HG03108 (cell line): ENCODE data around the gene ACTL7A.
"Not testable (repeated sequence)": the region's sequence is repeated elsewhere in the genome, so short reads cannot be mapped to it uniquely, and the experiment has no call there.

Experiments used
- ATAC-seq: cut with Tn5 transposase; IDR thresholded peaks from one replicate; pipeline ENCODE4 v1.9.1; 2021; ENCODE audit warnings: moderate library complexity; ENCODE audit not compliant: unreplicated experiment

The ACTL7A gene

DNA sequence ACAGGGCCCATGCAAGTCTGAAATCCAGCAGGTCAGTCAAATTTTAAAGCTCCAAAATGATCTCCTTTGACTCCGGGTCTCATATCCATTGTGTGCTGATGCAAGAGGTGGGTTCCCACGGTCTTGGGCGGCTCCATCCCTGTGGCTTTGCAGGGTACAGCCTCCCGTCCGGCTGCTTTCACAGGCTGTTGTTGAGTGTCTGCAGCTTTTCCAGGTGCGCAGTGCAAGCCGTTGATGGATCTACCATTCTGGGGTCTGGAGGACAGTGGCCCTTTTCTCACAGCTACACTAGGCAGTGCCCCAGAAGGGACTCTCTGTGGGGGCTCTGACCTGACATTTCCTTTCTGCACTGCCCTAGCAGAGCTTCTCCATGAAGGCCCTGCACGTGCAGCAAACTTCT is 13.8 kb upstream of the ACTL7A start:
- not testable (repeated sequence) for ATAC-seq

DNA sequence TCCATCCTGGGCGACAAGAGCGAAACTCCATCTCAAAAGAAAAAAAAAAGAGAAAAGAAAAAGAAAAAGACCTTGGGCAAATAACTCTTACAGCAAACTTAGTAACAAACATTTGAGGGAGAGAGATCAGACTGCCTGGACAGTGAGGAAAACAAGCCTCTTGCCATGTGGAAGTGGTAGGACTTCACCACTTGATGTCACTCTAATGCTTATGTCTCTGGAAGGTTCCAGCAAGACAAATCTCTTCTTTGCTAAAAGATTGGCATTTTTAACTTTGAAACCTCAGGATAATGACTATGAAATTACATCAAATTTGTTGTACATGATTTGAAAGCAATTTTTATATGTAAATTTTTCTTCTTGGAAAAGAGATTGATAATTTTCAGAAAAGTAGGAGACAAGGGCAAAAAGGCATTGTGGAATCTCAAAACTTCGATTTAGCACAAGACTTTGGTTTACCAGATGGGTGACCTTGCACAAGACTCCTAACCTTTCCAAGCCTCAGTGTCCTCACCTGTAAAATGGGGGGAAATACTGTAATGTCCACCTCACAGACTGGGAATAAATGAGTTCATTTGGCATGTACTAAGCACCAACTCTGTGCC is 11.7 kb upstream of the ACTL7A start:
- no peak for ATAC-seq

DNA sequence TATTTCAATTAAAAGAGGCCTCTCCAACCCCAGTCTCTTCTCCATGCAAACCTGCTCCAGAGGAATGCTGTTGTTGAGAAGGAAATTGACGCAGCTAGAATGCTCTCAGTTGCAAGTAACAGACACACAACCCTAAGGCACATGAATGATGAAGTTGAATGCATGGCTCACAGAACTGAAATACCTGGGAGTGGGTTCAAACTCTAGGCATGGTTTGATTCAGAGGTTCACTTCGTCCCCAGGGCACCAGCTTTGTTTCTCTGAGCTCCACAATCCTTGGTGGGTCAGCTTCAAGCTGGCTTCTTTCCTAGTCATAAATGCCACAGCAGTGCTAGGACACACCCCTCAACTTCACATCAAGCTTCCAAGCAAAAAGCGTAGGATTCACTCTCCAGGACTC is 10.9 kb upstream of the ACTL7A start:
- ATAC-seq = no peak

DNA sequence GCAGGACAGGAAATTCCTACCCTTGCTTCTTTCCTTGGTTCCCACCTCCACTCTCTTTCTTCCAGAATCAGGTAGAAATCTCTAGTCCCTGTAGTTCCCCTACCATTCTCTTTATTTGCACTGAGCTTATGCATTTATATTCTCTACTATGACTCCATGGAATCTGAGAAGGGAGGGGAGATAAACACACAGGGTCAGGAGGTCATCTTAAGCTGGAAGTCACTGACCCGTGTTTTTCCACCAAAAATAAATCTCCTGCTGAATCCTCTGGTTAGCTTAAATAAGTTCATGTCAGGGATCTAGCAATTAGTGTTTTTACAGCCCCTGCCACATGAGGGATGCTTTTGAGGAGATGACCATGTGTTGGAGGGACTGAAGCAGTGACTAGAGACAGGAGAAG is 10.0 kb upstream of the ACTL7A start:
- no peak for ATAC-seq

DNA sequence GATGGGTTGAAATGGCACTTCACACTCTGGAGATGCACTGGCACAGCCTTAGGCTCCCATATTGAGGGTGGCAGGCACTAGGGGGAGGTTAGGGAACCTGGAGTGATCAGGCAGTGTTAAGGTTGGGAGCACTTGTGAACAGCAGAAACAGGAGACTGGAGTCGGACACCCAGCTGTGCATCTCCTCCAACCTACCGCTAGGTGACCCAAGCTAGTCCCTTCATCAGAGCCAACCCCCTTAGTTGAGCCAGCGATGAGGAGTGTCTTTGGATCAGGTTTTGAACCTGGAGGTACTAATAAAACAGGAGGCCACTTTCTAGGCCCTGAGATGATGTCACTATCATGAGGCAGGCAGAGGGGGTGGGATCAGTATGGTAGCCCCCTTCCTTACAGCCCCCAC is 8.0 kb upstream of the ACTL7A start:
- no peak for ATAC-seq

DNA sequence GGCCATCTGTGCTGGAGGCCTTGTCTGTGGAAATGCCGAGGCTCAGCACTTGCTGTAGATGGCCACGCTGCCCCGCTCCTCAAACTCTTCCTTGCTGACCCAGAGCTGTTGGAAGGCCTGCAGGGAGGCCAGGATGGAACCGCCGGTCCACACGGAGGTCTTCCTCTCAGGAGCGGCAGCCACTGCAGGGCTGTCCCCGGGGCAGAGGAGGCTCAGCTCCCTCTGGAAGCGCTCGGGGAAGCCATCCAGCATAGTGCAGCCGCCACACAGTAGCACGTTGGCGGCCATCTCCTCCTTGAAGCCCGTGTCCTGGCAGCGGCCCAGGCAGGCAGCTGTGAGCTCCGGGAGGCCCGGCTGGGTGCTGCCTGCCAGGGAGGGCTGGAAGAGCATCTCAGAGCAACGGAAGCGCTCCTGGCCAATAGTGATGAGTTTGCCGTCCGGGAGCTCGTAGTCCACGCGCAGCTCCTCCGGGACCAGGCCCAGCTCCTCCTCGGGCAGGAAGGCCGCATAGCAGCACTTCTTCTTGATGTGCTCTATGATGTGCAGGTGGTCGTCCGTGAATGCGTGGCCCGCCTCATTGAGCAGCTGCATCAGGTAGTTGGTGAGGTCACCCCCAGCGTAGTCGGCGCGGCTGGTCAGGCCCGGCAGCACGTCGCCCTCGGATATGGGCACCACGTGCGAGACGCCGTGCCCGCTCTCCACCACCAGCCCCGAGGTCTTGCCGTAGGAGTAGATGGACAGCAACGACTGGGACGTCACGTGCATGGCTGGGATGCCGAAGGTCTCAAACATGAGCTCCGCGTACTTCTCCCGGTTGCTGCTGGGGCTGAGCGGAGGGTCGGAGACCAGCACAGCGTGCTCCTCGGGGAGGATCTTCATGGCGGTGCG is 7.2 kb upstream of the ACTL7A start:
- no peak for ATAC-seq

DNA sequence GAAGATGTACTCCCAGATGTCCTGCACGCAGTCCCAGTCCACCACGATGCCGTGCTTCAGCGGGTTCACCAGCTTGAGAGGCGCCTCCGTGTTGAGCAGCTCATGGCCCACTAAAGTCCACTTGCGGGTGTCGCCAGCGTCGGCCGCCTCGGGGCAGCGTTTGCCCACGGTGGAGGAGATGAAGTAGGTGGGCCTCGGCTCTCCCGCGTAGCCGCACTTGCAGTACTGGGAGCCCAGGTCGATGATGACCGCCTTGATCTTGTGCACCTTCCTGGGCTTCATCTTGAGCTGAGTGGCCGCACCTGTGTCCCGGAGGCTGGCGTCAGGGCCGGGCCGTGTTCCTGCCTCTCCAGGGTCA is 6.6 kb upstream of the ACTL7A start:
- no peak for ATAC-seq

DNA sequence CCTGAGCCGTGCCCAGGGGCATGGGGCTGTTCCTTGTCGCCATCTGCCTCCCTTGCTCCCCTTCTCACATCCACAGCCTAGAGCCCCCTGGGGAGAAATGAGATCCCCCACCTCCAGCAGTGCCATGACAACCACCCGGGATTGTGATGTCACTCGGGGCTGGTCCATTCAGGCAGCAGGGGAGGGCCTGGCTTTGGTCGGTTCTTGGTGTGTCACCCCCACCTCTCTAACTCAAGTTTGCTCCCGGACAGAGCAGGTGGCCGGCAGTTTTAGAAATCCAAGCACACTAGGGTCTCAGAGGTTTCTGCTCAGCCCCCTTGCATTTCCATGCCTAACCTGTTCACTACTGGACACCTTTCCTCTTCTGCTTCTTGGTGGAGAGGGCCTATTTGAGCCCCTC is 6.2 kb upstream of the ACTL7A start, which contains the start of gene ACTL7B:
ACTL7B (minus strand) TSS at position 99 of the 400 bp plus-strand sequence; CDS start at position 43, 56 bp downstream.
- ATAC-seq = no peak

DNA sequence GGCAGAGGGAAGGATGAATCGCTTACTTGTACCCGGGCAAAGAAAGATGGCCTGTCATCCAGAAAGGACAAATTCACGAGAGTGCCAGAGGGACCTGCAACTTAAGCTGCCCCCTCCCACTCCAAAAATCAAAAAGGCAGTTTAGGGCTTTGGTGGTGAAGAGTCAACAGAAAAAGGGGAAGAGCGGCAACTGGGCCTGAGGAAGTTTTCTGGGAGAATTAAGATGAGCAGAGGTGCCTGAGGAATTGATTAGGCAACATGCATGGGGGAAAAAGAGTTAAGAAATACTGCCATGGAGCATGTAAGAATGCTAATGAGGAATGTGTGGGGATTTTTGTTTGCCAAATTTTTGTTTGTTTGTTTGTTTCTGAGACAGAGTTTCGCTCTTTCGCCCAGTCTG is 4.5 kb upstream of the ACTL7A start:
- ATAC-seq = no peak

DNA sequence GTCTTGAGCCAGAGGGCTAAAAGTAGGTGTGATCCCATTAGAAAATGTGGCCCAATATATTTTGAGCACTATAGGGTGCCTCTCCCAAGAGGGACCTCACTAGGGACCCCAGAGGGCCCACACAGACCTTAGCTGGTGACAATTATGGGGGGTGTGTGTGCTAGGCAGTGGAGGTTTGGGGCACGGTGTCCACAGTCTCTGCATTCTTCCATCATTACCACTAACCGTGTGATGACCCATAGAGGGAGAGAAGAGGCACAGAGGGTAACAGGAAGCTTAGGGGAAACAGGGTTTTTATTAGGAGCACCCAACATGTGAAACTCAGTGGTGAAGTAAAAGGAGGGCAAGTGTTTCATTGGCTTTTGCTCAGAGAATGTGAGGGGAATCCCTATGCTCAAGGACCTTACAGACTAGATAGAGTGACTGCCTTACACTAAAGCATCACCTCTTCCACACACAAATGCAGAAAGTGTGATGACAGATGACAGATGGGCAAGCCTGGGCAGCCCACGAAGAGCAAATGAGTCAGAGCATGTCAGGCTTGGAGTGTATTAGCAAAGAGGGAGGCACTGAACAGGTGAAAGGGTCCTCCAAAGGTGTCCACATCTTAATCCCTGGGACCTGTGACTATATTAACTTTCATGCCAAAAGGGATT is 2.5 kb upstream of the ACTL7A start:
- no peak for ATAC-seq

DNA sequence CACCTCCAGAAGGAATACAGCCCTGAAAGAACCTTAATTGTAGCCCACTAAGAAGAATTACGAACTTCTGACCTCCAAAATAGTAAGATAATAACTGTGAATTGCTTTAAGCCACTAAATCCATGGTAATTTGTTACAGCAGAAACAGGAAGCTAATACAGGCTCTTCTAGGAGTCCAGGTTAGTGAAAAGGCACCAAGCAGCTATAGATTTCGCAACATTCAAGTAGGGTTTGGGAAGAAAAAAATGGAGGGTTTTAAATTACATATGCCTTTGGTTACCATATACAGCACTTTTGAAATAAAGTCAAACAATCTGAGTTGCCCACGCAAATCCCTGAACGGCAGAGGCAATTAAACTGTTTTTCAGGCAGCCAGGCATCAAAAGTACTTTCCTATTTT is 1.7 kb upstream of the ACTL7A start:
- no peak for ATAC-seq

DNA sequence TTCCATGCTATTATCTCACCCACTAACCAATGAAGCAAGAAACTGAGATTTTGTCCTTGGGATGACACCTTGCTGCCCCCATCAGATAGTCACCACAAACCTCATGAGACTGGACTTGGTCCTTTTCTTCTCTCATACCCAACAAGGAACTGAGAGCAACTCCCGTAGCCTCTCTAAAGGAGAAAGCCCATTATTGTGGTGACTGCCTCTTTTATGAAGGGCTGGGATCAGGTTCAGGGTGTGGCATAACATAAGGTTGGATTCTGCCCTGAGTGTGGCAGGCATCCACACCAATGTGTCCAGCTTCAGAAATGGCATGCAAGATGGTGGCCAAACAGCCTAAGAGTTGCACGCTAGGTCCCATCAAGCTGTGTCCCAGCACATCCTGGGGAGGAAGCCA is 1.3 kb upstream of the ACTL7A start:
- no peak for ATAC-seq

DNA sequence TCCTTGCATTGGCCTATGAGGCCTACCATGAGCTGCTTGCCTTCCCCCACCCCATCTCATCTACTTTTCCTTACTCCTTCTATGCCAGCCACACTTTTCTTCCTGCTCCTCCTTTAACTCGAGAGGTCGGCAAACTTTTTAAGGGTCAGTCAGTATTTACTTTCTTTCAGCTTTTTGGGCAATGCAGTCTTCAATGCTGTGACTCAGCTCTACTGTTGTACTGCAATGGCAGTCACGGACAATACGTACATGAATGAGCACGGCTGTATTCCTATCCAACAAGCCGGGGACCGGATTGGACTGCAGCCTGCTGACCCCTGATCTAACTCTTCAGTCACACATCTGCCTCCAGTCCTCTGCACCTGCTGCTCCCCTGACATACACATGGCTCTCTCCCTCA is 602 bp upstream of the ACTL7A start:
- no peak for ATAC-seq

DNA sequence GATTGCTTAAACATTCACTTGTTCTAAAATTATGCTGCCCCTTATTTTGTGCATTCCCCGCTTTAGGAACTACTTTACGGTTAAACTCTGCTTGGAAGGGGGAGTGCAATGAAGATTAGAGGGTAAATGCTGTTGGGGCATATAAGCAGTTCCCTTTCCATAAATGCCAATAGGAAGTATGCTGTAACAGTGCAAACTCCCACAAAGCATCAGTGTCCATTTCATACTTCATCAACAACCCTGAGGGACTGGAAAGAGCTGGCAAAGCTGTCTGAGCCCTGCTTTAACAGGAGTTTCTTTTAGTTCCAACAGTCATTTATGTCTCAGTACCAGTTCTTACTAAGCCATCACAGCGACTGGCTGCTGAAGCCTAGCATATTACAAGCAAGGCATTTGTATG is 1.8 kb downstream of the ACTL7A start:
- ATAC-seq = no peak

DNA sequence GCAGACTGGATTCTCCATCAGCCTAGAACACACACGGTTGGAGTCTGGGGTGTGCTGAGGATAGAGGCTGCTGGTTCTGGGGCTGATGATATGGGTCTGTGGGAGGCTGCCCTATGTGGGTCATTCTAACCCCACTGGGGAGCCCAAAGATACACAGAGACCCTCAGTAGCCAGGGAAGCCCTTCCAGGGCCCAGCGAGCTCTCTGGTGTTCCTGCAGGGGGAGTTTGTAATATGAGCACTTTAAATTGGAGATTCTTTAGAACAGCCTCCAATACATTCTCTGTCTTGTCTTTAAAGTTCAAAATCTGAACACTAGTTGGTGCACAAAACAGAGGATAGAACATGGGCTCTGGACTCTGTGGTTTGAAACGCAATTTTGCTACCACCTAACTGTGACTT is 2.4 kb downstream of the ACTL7A start:
- no peak for ATAC-seq

DNA sequence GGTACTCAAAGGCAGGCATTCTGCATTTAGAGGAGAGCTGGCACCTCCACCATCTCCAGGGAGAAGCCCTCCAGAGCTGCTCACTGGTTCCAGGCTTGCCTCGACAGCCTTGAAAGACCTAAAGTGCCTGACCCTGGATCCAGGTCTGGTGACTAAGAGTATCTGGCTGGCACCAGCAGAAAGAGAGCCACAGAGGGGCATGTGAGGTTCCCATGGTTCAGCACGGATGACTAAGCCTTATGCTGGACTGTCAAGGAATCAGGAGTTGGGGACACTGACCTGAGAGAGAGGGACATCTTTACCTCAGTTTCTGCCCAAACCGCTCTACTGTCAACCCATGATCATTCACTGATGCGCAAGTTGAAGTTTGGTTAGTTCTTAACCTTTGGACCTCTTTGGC is 3.0 kb downstream of the ACTL7A start:
- no peak for ATAC-seq

DNA sequence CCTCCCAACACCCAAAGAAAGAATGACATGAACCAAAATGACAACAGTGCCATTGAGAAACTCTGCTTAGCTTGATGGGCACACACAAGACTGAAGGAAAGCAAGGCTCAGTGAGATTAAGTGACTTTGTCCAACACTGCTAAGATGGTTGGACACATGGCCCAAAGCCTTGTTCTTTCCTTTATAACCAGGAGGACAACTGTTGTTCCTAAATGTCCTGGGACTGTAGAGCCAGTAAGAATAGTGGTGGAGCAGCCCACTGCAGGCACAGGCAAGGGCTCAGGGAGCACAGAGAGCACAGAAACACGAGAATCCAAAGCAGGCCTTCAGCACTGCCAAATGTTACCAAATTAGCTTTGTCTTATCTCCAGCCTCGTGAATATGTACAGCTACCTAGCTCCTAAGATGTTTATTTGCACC is 3.9 kb downstream of the ACTL7A start:
- ATAC-seq = no peak

DNA sequence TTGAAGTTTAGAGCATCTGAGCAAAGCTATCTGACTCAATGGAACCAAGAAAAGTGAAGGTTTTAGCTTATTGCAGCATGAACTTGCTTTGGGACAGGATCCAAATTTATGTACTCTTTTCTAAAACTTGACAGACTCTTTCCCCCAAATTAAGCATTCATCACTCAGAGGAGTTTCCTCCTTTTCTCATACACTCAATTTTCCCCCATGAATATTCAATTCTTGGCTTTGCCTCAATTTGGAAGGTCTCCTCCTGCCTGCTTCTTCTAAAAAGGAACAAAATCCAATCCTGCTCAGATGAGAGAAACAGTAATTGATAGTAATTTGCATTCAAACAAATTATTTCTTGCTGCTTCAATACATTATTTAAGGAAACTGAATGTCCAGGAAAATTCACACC is 5.0 kb downstream of the ACTL7A start:
- ATAC-seq = no peak

DNA sequence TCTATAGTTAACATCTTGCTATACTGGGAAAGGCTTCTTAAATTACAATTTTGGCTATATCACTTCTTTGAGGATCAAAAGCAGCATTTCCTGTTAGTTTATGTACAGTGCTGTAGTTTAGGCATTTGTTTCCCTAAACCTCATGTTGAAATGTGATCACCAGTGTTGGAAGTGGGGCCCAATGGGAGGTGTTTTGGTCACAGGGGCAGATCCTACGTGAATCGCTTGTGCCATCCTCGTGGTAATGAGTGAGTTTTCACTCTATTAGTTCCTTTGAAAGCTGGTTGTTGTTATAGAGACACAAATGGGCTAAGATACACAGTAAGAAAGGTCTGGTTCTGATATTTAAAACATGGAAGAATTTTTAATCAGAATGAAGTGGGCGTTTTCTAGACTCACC is 5.8 kb downstream of the ACTL7A start:
- ATAC-seq = no peak

DNA sequence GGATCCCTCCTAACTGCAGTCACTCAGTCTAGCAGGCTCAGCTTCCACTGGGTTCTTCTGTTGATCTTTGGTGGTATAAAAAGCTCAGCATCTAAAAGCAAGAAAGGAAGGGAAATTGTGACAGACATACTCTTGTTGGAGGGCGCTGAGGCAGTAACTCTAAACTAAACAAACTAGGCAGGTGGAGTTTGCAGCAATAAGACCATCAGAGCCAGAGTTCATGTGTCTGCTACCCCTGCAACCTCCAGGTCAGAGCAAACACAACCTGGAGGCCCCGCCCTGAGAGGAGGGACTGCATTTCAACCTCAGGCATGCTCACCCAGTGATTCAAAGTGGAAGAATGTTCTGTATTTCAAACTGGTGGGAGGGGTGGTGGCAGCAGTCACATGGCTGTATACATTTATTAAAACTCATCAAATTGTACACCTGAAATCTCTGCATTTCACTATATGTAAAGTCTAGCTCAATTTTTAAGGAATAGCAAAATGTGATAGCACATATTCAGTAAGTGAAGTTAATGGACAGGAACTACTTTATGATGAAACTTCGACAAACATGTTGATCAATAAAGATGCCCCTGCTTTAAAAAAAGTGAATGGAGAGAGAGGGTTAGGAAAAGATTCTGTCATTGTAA is 7.1 kb downstream of the ACTL7A start:
- no peak for ATAC-seq

DNA sequence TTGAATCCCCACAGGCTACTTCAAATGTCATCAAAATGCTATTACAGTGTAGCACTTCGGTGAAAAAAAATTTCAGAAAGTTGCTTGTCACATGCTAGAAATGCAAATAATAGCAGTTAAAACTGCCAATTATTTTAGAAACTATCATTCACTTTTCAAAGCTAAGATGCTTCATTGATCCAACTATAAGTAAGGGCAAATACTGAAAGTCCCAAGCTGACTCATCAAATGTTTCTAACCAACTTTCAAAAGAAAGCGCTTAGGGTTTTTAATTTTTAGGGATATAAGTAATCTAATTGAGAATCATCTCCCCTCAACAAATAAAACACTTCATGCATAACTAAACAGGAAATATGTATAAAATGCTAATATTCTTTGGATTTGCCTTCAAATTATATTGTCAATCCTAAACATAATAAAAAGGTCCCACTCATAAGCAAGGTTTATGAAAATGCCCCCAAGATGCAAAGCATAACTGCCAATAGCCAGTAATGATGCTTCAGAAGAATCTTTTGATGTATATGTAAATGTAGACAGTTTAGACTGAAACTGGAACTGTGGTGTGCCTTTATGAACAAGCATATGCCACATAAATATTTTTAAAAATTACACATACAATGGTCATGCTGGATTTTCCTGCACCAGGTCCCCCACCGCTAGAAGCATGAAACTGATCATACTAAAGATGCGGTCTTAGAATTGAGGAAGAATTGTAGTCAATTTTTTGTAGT is 12.2 kb downstream of the ACTL7A start:
- ATAC-seq = no peak
